ENCODE results near the gene FAM241B. TPM values are rescaled to one million over a fixed set of nuclear protein-coding genes. Genes with fewer than 3 reads are reported as not detected.

The FAM241B gene
- total RNA-seq, 1 experiment from 2014 or later = 13.7 TPM

- Histone ChIP-seq H2BK12ac (ENCODE audit: insufficient read length, low read depth, low read length) (no peak overlapping the region), H4K20me1 (ENCODE audit: control insufficient read depth, insufficient read depth, insufficient read length) (no peaks in the 10 kb centered on the region), H3K79me1 (ENCODE audit: insufficient read depth, low read depth, low read length, poor library complexity, severe bottlenecking) (no peaks in the 10 kb centered on the region), H3K56ac (ENCODE audit: insufficient read length, low read depth, low read length) (no peak overlapping the region), H3K23me2 (ENCODE audit: insufficient read length, low read depth, low read length, poor library complexity, severe bottlenecking) (no peaks in the 10 kb centered on the region), H3K4ac (ENCODE audit: low read depth, low read length) (no peak overlapping the region), H3K23ac (ENCODE audit: insufficient read length, low read depth, low read length) (no peak overlapping the region), H3K18ac (ENCODE audit: insufficient read length, low read depth, low read length) (no peak overlapping the region), H3K14ac (ENCODE audit: insufficient read depth, low read length) (no peak overlapping the region), H2BK5ac (ENCODE audit: insufficient read length, low read length) (no peak overlapping the region), H4K91ac (ENCODE audit: insufficient read length, low read depth, low read length) (no peak overlapping the region), H3K27ac (ENCODE audit: insufficient read length, low read depth, low read length) (no peak overlapping the region), H2AFZ (ENCODE audit: low read length) (no peak overlapping the region), H3K4me2 (ENCODE audit: insufficient read depth, insufficient read length, low read length) (no peak overlapping the region), H3K27me3 (ENCODE audit: insufficient read depth, low read length) (no peaks in the 10 kb centered on the region), H3K9ac (ENCODE audit: extremely low read depth, insufficient read length, low read length) (no peak overlapping the region), H3K4me1 (ENCODE audit: insufficient read depth, low read length) (no peaks in the 10 kb centered on the region), H4K5ac (ENCODE audit: insufficient read length, low read depth, low read length) (no peak overlapping the region), H3K9me3 (ENCODE audit: control insufficient read depth, low read depth, low read length) (no peaks in the 10 kb centered on the region), H2BK20ac (ENCODE audit: low read depth, low read length, poor library complexity, severe bottlenecking) (no peak overlapping the region), H3K79me2 (ENCODE audit: insufficient read depth, low read length) (no peaks in the 10 kb centered on the region), H2BK15ac (ENCODE audit: low read depth, low read length) (no peak overlapping the region), H3T11ph (ENCODE audit: low read length) (no peak overlapping the region), H2AK5ac (ENCODE audit: insufficient read length, low read length) (no peak overlapping the region), H2BK120ac (ENCODE audit: low read depth, low read length, poor library complexity, severe bottlenecking) (no peak overlapping the region), H4K8ac (replicated peaks; ENCODE audit: insufficient read length, low read depth, low read length) (no peak overlapping the region)
- Mint-ChIP-seq H3K4me3 (no peak overlapping the region), H3K27me3 (ENCODE audit: low read depth) (peaks cover 17% of the 10 kb centered on the region), H3K4me1 (peaks cover 11 to 13% of the 10 kb centered on the region in 2 experiments), H3K9me3 (no peaks in the 10 kb centered on the region), H3K27ac (no peak overlapping the region), H3K36me3 (ENCODE audit: insufficient read depth in 1 of 3, low read depth in 3 of 3) (peaks cover 3 to 5% (median 4%) of the 10 kb centered on the region in 3 experiments; a peak in 6 of 7 replicates)
- no peak for DNase-seq
- TF ChIP-seq CTCF (conservative IDR thresholded peaks at IDR 0.05) = no peak
- no CpG with 5 or more reads among the region's 8 CpGs for WGBS (ENCODE audit: extremely low coverage, insufficient read length, low lambda C conversion rate)
These were observed 8.6 kb downstream of the FAM241B start for GRCh38 chr10:69638642-69639041.

Measured in H9 (cell line).